T-helper 1 cell (primary cell): ENCODE measurements around the gene TMEM235.
"Not testable (repeated sequence)": the region's sequence is repeated elsewhere in the genome, so short reads cannot be mapped to it uniquely, and the experiment has no call there.

Experiments used
- DNase-seq, 5 donors: peaks; one replicate each; pipeline ENCODE4 v3.0.0-alpha.2; 2012 to 2020

TMEM235 gene

DNA sequence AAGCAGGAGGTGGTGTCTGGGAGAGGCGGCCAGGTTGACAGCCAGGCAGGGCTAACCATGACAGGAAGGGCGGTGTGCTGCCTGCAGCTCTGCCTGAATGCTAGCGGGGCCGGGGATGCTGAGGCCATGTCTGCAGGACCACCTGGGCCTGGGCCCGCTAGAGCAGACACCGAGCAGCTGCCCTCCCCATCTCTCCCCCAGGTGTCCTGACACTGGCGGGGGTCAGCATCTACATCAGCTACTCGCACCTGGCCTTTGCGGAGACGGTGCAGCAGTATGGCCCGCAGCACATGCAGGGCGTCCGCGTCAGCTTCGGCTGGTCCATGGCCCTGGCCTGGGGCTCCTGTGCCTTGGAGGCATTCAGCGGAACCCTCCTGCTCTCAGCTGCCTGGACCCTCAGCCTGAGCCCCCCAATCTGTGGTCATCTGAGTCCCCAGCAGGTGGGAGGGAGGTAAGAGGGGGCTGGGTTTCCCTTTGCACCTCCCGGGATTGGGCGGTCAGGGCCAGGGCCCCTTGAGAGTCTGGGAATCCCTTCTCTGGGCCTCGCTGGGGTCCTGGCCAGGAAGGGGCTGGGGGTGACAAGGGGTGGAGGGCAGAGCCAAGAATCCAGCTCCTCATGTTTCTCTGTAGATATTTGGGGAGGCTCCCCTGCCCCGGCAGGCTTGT lies 7.5 kb downstream of the TMEM235 start:
- DNase-seq: no peak

DNA sequence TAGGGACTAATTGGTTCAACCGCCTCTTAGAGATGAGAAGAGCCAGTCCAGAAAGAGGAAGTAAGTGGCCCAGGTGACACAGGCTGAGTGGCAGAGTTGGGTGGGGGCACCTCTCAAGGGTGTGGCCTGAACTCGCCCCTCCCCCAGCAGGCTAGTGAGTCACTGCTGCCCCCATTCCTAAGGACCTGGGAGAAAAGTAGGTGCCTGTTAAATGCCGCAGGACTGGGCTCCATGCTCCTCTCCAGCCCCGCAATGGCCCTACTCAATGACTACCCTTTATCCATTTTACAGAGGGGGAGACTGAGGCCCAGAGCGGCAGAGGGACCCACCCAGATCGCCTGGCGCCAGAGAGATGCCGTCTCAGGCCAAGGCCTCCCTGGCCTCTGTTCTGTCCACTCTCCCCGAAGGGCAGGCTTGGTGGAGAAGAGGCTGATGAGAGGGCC lies 8.1 kb downstream of the TMEM235 start:
- no peak for DNase-seq

GRCh38 chr17:78240012-78240655 lies 8.7 kb downstream of the TMEM235 start:
- DNase-seq: no peak

- no peak for DNase-seq
Measured at GRCh38 chr17:78240839-78241238, 9.4 kb downstream of the TMEM235 start.

DNA sequence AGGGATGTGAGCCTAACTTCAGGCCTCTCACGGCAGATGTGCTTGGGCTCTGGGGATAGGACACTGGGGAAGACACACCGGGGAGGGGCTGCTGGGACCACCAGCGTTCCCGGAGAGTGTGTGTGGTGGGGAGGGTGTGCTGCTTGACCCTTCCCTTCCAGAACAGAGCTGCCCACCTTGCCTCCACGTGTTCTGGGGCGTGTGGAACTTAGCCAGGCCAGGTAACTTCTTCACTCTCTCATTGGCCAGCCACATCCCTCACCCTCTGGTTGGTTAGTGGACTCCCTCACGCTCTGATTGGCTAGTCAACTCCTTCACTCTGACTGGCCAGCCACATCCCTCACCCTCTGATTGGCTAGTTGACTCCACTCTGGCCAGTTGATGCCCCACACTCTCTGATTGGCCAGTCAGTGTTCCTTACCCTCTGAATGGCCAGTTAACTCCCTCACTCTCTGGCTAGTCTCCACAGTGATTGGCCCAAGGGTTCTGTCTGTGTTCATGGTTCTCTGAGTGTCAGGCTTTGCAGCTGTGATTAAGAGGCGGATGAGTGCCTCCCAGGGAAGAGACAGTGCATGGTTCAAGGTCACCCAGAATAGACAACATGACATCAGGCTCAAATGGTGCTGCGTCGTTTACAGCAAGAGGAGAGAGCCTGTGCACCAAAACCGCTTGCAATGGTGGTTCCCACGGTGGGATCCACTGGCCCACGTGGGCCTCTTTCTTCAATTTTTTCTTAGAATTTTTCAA lies 10.0 kb downstream of the TMEM235 start:
- no peak for DNase-seq

GRCh38 chr17:78242024-78242742 lies 10.8 kb downstream of the TMEM235 start:
- no peak for DNase-seq

DNA sequence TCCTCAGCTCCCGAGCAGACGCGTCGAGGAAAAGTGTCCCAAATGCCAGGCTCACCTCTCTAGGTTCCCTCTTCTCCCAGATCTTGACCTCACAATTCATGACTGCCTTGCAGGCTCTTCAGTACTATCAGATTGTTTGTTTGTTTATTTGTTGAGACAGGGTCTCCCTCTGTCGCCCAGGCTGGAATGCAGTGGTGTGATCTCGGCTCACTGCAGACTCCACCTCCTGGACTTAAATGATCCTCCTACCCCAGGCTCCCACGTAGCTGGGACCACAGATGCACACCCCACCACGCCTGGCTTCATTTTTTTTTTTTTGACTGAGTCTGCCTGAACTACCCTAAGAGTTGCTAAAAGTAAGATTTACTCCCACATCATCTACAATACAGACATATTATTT lies 15.9 kb downstream of the TMEM235 start:
- no peak for DNase-seq

- DNase-seq: no peak
Measured at GRCh38 chr17:78248051-78248914, 16.9 kb downstream of the TMEM235 start.

DNA sequence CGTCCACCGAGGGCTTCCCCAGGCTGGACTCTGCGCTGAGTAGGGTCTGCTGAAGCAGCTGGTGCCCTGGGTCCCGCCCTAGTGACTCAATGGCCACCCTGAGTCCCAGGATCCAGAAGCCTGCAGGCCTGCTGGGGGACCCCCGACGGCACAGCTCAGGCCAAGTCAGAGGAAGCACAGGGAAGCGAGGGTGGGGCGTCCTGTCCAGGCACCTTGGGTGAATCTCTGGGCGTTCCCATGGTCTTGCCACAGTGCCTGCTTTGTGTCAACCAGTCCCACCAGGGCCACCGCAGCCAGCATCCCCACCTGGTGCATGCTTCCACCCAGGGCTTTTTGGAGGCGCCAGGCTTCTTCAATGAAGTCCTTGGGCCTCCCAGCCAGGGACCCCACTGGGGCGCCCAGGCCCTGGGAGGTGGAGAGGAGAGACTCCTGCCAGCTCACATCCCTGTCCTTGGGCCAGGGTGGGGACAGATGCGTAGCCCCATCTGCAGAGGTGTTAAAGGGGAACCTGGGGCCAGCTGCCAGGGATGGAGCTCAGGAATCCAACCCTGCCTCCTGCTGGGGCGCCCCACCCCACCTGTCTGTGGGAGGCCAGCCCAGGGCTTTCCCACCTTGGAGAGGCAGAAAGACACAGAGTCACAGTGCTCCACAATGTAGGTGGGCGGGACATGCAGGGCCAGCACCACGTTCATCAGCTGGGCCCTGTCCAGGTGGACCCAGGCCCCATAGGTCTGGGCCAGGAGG lies 17.8 kb downstream of the TMEM235 start:
- no peak for DNase-seq

DNA sequence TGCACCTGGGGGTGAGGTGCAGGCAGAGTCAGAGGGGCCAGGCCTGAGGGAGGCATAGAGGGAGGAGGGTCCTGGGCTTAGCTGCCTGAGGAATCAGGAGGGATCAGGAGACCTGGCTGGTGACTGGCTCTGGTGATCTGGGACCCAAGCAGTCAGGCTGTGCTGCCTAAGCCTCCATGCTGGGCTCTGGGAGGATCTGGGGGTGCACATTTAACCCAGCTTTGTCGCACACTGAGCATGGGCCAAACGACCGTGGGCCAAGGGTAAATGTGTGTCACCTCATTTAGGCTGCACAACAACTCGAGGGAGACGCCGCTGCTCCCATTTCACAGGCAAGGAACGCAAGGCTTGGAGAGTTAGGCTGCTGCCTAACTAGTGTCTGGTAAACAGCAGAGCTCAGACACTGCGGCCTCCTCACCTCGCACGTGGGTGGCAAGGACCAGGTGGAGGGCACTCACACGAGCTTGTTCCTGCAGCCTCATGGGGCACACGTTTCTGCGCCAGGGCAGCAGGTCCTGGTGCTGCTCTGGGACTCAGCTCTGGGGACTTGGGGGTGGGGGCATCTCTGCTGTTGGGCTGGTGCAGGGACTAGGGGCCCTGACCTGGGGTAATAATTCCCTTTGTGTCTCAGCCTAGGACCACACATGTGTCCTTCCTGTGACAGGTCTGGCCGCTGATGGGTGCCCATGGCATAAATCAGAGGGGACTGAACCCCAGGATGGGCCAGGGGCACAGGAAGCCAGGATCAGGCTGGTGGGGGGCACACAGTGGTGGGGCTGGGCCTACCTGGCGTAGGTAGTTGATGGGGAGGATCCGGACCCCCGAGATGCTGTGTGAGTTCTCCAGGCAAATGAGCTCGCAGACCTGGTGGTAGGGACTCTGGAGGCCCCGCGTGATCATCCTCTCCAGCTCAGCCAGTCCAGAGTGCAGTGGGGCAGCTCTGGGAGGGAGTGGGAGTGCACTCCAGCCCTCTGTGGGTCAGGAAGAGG lies 18.7 kb downstream of the TMEM235 start:
- no peak for DNase-seq

DNA sequence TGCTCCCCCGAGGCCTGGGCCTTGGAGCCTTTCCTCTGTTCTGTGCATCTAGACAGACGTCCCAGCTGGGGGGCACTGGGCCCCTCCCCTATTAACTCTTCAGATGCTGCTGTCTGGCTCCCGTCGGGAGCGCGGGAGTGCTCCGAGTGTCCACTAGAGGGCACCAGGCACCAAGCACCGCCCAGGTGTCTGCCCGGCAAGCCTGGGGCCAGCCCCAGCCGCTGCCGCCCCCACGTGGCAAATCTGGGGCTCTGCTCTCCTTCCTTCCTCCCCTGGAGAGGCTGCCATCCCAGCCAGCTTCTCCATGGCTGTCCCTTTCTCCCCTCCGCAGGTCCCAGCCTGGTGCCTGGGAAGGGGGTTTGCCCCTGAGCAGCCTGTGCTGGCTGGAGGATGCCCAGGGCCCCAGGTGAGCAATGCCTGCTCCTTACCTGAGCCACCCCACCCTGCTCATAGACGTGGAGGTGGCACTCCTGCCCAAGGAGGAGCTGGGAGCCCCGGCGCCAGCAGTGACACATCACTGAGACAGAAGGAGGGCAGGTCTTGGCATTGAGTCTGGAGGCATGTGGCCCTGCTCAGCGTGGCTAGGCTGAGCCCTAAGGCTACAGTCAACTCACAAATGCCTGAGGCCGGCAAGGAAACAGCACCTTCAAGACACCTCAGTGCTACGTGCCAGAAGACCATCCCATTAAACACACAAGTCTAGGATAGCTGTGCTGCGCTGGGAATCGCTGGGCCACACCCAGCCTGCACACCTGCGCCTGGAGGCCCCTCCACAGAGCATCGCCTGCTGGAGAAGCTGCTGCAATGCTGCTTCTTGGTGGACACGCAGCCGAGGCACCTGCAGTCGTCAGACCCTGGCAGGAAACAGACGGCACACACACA lies 19.7 kb downstream of the TMEM235 start:
- peak; percentile 60 to 89 (median 77) for DNase-seq

- no peak for DNase-seq
Measured at GRCh38 chr17:78251773-78252103, 20.3 kb downstream of the TMEM235 start.

GRCh38 chr17:78252111-78252634 lies 20.7 kb downstream of the TMEM235 start:
- DNase-seq: peak; percentile 54 to 78 (median 73)

GRCh38 chr17:78252701-78253635 lies 21.5 kb downstream of the TMEM235 start:
- peak in 1 of 5 donors; percentile 18 for DNase-seq

DNA sequence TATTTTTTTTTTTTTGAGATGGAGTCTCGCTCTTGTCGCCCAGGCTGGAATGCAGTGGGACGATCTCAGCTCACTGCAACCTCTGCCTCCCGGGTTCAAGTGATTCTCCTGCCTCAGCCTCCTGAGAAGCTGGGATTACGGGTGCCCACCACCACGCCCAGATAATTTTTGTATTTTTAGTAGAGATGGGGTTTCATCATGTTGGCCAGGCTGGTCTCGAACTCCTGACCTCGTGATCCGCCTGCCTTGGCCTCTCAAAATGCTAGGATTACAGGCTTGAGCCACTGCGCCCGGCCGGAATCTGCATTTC lies 22.2 kb downstream of the TMEM235 start:
- DNase-seq: not testable (repeated sequence)

DNA sequence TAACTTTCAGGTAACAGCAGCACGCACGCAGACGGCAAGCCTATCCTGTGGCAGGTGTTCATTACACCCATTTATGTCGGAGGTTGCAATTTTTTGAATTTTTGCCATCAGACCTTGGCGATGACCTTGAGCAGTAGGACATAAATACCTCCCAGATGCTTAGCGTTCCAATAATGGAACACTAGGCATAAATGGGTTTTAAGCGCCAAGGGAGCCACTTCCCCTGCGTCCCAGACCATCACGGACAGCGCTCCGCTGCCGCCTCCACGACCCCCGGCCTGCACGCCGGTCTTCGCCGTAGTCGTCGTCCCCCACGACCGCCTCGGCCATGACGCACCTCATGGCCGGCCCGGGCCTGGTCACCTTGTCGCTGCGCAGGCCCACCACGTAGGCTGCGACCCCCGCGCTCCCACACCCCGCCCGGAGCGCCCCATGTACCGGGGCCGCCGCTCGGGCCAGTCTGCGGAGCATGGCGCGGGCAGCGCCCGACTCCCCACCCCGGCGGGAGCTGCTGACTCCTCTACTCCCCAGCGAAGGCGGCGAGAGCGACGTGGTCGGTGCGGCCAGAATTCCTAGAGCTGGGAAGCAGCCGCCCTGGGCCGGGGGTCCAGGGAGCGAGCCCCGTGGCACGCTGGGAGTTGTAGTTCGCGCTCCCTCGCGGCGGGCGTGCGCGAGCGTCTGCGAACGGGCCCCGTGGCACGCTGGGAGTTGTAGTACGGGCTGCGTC lies 22.7 kb downstream of the TMEM235 start:
- peak; percentile 55 to 86 (median 76) for DNase-seq

- no peak for DNase-seq
Measured at GRCh38 chr17:78255029-78255656, 23.7 kb downstream of the TMEM235 start.
